Activated effector memory CD4-positive, alpha-beta T cell treated with Interleukin-2 at 50 U/mL for 16 hours (primary cell): ENCODE results near the gene RSPH6A.
"Not testable (repeated sequence)": the region's sequence is repeated elsewhere in the genome, so short reads cannot be mapped to it uniquely, and the experiment has no call there.

Experiments
- DNase-seq: peaks from one replicate; pipeline ENCODE4 v3.0.0-alpha.2; 2020

RSPH6A gene

GRCh38 chr19:45764475-45764874 lies 50.6 kb downstream of the RSPH6A start:
- DNase-seq: no peak

GRCh38 chr19:45763691-45764294 lies 51.3 kb downstream of the RSPH6A start:
- DNase-seq: no peak

- DNase-seq: no peak
These were observed 52.1 kb downstream of the RSPH6A start for GRCh38 chr19:45762870-45763631.

GRCh38 chr19:45761714-45762113 lies 53.4 kb downstream of the RSPH6A start:
- DNase-seq: no peak

- DNase-seq: no peak
These were observed 56.2 kb downstream of the RSPH6A start for GRCh38 chr19:45758921-45759320.

GRCh38 chr19:45757695-45758094 lies 57.4 kb downstream of the RSPH6A start:
- DNase-seq: no peak

GRCh38 chr19:45754323-45754722 lies 60.8 kb downstream of the RSPH6A start:
- DNase-seq: no peak

GRCh38 chr19:45753548-45753947 lies 61.6 kb downstream of the RSPH6A start:
- DNase-seq: no peak

- no peak for DNase-seq
These were observed 62.5 kb downstream of the RSPH6A start for GRCh38 chr19:45752639-45753038.

- DNase-seq: not testable (repeated sequence)
These were observed 63.6 kb downstream of the RSPH6A start for GRCh38 chr19:45751483-45751882.

GRCh38 chr19:45747513-45747912 lies 67.6 kb downstream of the RSPH6A start:
- DNase-seq: no peak

GRCh38 chr19:45746866-45747265 lies 68.2 kb downstream of the RSPH6A start:
- no peak for DNase-seq
